Calu3 (cell line): ENCODE measurements around the gene CLIP2. TPM values are rescaled to one million over a fixed set of nuclear protein-coding genes. Genes with fewer than 3 reads are reported as not detected.

Source experiments
- BruUV-seq: library from RNA; stranded (reverse); fragments of 400-500 nt; replicated peaks from 2 replicates; lab custom pipeline; 2021; lab: Mats Ljungman, UMichigan
- CTCF ChIA-PET: fragments of 300-600 bp; sonication (Branson Sonifier 250); formaldehyde crosslinking; loops from one replicate; lab custom pipeline; 2022; ENCODE audit warnings: antibody characterized with exemption; lab: Charles Lee
- DNase-seq: peaks from one replicate; pipeline ENCODE4 v3.0.0; 2022
- H3K27ac Mint-ChIP-seq: one replicate; pipeline ENCODE4 v1.8.0; 2022; ENCODE audit warnings: mixed read lengths; ENCODE audit not compliant: unreplicated experiment
- H3K27me3 Mint-ChIP-seq: one replicate; pipeline ENCODE4 v1.8.0; 2022; ENCODE audit warnings: mixed read lengths; ENCODE audit not compliant: unreplicated experiment
- H3K36me3 Mint-ChIP-seq: one replicate; pipeline ENCODE4 v1.8.0; 2022; ENCODE audit warnings: mild to moderate bottlenecking, moderate library complexity, mixed read lengths; ENCODE audit not compliant: insufficient read depth, unreplicated experiment
- H3K4me1 Mint-ChIP-seq: one replicate; pipeline ENCODE4 v1.8.0; 2022; ENCODE audit warnings: mild to moderate bottlenecking, low read depth, mixed read lengths; ENCODE audit not compliant: unreplicated experiment
- H3K4me3 Mint-ChIP-seq: one replicate; pipeline ENCODE4 v1.8.0; 2022; ENCODE audit warnings: mild to moderate bottlenecking, low read depth, moderate library complexity, mixed read lengths; ENCODE audit not compliant: unreplicated experiment
- H3K9me3 Mint-ChIP-seq: one replicate; pipeline ENCODE4 v1.8.0; 2022; ENCODE audit warnings: low read depth, mixed read lengths; ENCODE audit not compliant: unreplicated experiment
- intact Hi-C: fragments of 100-400 bp; cut with micrococcal nuclease; formaldehyde crosslinking; loops from one replicate; pipeline ENCODE4 v1.10.0; 2022; ENCODE audit not compliant: unreplicated experiment
- total RNA-seq: library from RNA; stranded (reverse); gene quantifications from 2 replicates; pipeline ENCODE4 v1.2.3, GENCODE V29; 2022
- TF ChIP-seq, protein P1 (sequence below): fragments of 200-600 bp; IDR thresholded peaks from one replicate; pipeline ENCODE4 v1.8.0; 2022; ENCODE audit warnings: antibody characterized with exemption; ENCODE audit not compliant: unreplicated experiment

Gene CLIP2
- total RNA-seq, 1 experiment from 2014 or later = 22.4 TPM

DNA sequence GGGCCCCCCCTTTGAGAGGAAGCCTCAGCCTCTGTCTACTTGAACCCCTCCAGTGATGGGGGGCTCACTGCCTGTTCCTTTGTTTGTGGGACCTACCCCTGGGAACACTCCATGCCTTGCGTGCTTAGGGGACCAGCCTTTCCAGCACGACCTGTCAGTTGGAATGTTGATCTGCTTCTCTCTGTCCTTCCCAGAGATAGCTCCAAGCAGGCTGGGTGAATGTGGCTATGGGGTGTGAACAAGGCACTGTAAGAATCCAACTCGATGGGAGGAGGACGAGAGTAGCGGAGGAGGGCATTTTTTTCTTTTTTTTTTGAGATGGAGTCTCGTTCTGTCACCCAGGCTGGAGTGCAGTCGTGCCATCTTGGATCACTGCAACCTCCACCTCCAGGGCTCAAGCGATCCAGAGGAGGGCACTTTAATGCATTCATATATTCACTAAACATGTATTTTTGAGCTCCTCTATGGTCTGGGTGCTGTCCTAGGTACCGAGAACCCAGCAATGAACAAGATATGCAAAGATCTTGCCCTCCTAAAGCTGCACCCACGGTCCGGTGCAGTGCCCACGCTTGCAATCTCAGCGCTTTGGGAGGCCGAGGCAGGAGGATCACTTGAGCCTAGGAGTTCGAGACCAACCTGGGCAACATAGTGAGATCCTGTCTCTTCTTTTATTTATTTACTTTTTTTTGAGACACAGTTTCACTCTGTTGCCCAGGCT, 8.5 kb downstream of the CLIP2 start:
- no TSS peak for BruUV-seq
- Mint-ChIP-seq H3K9me3 (no peaks in the 10 kb centered on the region), H3K4me3 (no peak overlapping the region), H3K27me3 (no peaks in the 10 kb centered on the region), H3K36me3 (peaks cover 10% of the 10 kb centered on the region), H3K27ac (no peak overlapping the region), H3K4me1 (peaks cover 26% of the 10 kb centered on the region)
- CTCF ChIA-PET = no interaction called here
- intact Hi-C loops = loop anchor here (10.0 kb wide), 1 partner anchor 57 kb away; no protein-coding TSS in a partner anchor
- no peak for DNase-seq
- TF ChIP-seq, protein P1, sequence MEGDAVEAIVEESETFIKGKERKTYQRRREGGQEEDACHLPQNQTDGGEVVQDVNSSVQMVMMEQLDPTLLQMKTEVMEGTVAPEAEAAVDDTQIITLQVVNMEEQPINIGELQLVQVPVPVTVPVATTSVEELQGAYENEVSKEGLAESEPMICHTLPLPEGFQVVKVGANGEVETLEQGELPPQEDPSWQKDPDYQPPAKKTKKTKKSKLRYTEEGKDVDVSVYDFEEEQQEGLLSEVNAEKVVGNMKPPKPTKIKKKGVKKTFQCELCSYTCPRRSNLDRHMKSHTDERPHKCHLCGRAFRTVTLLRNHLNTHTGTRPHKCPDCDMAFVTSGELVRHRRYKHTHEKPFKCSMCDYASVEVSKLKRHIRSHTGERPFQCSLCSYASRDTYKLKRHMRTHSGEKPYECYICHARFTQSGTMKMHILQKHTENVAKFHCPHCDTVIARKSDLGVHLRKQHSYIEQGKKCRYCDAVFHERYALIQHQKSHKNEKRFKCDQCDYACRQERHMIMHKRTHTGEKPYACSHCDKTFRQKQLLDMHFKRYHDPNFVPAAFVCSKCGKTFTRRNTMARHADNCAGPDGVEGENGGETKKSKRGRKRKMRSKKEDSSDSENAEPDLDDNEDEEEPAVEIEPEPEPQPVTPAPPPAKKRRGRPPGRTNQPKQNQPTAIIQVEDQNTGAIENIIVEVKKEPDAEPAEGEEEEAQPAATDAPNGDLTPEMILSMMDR = no peak

- H3K36me3 Mint-ChIP-seq = no peaks in the 10 kb centered on the region
- intact Hi-C loops = loop anchor here (10.0 kb wide), 1 partner anchor 55 kb away; no protein-coding TSS in a partner anchor
- CTCF ChIA-PET = interaction anchor here (0.6 kb wide), 1 partner anchor 14 kb away, joined by 3 read pairs; no protein-coding TSS in a partner anchor
- BruUV-seq = no TSS peak
- no peaks in the 10 kb centered on the region for H3K27me3 Mint-ChIP-seq
- H3K9me3 Mint-ChIP-seq = no peaks in the 10 kb centered on the region
- no peak overlapping the region for H3K4me3 Mint-ChIP-seq
- no peak overlapping the region for H3K27ac Mint-ChIP-seq
- TF ChIP-seq, protein P1 = no peak
- no peak for DNase-seq
- H3K4me1 Mint-ChIP-seq = peaks cover 12% of the 10 kb centered on the region
Measured at GRCh38 chr7:74299401-74299800, 10.2 kb downstream of the CLIP2 start.

- no peaks in the 10 kb centered on the region for H3K9me3 Mint-ChIP-seq
- TF ChIP-seq, protein P1 = no peak
- CTCF ChIA-PET = no interaction called here
- no peaks in the 10 kb centered on the region for H3K27me3 Mint-ChIP-seq
- H3K4me3 Mint-ChIP-seq = no peak overlapping the region
- H3K27ac Mint-ChIP-seq = no peak overlapping the region
- H3K4me1 Mint-ChIP-seq = no peaks in the 10 kb centered on the region
- intact Hi-C loops = no loop called here
- no peaks in the 10 kb centered on the region for H3K36me3 Mint-ChIP-seq
- DNase-seq = no peak
- no TSS peak for BruUV-seq
Measured at GRCh38 chr7:74300926-74301325, 11.7 kb downstream of the CLIP2 start.

DNA sequence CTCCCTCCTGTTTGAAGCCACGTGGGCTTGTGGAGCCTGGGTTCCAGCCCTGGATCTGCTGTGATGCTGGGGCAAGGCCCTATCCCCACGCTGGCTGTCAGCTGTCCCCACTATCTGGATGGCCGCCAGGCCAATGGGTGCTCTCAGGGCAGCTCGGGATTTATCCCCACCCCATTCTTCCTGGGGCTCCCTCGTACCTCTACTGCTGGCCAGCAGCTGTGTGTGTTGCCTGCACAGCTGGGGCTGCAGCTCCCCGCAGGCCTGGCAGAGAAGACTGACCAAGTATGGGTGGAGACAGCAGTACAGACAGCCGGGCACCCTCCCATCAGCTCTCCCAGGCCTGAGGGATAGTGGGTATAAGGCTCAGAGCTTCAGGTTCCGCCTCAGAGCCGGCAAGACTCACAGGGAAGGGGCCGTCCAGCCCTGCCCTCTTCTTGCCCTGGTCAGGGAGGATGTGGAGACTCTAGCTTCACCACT, 13.6 kb downstream of the CLIP2 start:
- no peaks in the 10 kb centered on the region for H3K27me3 Mint-ChIP-seq
- no peaks in the 10 kb centered on the region for H3K4me1 Mint-ChIP-seq
- DNase-seq = no peak
- no peak overlapping the region for H3K4me3 Mint-ChIP-seq
- CTCF ChIA-PET = no interaction called here
- no peaks in the 10 kb centered on the region for H3K9me3 Mint-ChIP-seq
- no TSS peak for BruUV-seq
- intact Hi-C loops = no loop called here
- no peak overlapping the region for H3K27ac Mint-ChIP-seq
- no peaks in the 10 kb centered on the region for H3K36me3 Mint-ChIP-seq
- TF ChIP-seq, protein P1 = no peak
